ENCODE measurements around the gene LIN7B.
A peak's percentile ranks its signal among the peaks of the same experiment; 100 is the strongest.
"Not testable (repeated sequence)": the region's sequence is repeated elsewhere in the genome, so short reads cannot be mapped to it uniquely, and the experiment has no call there.

LIN7B gene

DNA sequence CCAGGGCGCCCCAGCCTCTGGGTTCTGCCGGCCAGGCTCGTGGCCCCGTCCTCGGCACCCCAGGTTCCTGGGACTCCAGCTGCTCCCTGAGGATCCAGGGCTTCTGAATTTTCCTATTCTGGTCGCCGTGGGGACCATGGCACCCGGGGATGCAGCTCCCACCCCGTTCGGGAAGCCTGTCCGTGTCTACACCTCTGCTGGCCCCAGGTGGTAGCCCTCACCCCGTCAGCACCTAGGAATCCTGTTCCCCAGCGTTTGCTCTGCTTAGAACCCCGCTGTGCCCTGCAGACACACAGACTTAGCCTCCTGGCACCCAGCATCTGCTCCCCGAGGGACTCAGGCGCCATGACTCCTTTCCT, 6.1 kb downstream of the LIN7B start:
- DNase-seq (ENCODE audit: low read depth): no peak
- TF ChIP-seq, protein P1, sequence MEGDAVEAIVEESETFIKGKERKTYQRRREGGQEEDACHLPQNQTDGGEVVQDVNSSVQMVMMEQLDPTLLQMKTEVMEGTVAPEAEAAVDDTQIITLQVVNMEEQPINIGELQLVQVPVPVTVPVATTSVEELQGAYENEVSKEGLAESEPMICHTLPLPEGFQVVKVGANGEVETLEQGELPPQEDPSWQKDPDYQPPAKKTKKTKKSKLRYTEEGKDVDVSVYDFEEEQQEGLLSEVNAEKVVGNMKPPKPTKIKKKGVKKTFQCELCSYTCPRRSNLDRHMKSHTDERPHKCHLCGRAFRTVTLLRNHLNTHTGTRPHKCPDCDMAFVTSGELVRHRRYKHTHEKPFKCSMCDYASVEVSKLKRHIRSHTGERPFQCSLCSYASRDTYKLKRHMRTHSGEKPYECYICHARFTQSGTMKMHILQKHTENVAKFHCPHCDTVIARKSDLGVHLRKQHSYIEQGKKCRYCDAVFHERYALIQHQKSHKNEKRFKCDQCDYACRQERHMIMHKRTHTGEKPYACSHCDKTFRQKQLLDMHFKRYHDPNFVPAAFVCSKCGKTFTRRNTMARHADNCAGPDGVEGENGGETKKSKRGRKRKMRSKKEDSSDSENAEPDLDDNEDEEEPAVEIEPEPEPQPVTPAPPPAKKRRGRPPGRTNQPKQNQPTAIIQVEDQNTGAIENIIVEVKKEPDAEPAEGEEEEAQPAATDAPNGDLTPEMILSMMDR (IDR thresholded peaks at IDR 0.05; ENCODE audit: control insufficient read depth, extremely low read depth, insufficient read depth): no peak

DNA sequence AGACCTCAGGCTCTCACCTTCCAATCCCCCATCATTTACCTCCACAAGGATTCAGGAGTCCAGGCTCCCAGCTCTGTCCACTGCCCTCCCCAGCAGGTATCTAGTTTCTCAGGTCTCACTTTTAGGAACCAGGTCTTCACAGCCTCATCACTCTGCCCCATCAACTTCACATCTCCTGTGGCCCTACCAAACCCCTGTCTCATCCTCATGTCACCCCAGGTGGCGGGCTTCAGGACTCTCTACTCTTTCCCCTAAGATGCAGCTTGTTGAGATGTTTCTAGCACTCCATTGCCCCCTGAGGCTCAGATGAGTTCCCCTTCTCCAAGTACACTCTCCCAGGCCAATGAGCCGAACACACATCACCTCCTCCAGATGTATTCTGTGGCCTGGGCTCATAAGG, 6.7 kb downstream of the LIN7B start:
- DNase-seq (ENCODE audit: low read depth): no peak
- H3K4me3 ChIP-seq (ENCODE audit: low read depth, low read length): no peak overlapping the region
- TF ChIP-seq, protein P1 (IDR thresholded peaks at IDR 0.05; ENCODE audit: control insufficient read depth, extremely low read depth, insufficient read depth): no peak

More for the DNA sequence above, 6.1 kb downstream of the LIN7B start:
- no peak overlapping the region for H3K4me3 ChIP-seq (ENCODE audit: low read depth, low read length)

DNA sequence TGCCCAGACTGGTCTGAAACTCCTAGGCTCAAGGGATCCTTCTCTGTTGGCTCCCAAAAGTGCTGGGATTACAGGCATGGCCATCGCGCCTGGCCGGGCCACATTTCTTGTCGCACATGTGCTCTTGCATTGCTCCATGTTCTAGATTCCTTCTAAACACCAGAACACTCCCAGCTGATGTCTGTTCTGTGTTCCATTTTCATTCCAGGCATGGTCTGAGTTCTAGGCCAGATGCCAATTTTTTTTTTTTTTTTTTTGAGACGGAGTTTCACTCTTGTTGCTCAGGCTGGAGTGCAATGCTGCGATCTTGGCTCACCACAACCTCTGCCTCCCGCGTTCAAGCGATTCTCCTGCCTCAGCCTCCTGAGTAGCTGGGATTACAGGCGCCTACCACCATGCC, 7.7 kb downstream of the LIN7B start:
- not testable (repeated sequence) for DNase-seq (ENCODE audit: low read depth); H3K4me3 ChIP-seq (ENCODE audit: low read depth, low read length)

DNA sequence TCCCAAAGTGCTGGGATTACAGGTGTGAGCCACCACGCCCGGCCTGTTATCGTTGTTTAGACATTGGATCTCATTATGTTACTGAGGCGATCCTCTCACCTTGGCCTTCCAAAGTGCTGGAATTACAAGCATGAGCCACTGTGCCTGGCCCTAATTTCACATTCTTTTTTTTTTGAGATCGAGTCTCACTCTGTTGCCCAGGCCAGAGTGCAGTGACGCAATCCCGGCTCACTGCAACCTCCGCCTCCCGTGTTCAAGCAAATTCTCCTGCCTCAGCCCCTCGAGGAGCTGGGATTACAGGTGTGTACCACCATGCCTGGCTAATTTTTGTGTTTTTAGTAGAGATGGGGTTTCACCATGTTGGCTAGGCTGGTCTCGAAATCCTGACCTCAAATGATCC, 9.1 kb downstream of the LIN7B start:
- not testable (repeated sequence) for H3K4me3 ChIP-seq (ENCODE audit: low read depth, low read length); DNase-seq (ENCODE audit: low read depth)

DNA sequence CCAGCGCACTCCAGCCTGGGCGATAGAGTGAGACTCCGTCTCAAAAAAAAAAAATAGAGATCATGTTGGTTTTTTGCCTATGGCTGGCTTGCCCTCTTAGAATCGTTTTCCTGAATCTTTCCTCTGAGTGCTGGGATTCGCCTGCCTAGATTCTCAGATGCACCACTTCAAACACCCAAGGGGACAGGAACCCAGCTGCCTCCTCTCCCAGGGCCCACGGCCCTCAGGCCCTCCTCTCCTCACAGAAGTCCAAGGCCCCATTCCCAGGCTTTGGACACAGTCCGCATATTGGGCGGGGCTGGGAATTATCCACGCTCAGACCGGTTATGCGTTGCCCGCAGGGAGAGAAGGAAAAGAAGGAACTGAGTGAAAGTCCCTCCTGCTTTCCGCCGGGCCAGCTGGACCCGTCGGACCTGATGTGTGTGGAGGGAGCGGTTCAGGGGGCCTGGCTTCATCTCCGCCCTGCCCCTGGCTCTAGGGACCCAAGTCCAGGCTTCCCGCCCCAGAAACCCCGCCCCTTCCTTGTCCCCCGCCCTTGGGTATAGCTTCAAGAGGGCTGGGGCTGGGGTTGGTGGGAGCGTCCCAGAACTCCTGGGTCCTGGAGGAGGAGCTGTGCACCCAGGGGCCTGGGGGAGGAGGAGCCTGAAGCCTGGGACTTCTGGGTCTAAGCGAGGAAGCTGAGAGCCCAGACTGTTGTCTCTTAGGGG, 11.0 kb downstream of the LIN7B start:
- no peak overlapping the region for H3K4me3 ChIP-seq (ENCODE audit: low read depth, low read length)
- DNase-seq (ENCODE audit: low read depth): no peak
- TF ChIP-seq, protein P1 (IDR thresholded peaks at IDR 0.05; ENCODE audit: control insufficient read depth, extremely low read depth, insufficient read depth): no peak

DNA sequence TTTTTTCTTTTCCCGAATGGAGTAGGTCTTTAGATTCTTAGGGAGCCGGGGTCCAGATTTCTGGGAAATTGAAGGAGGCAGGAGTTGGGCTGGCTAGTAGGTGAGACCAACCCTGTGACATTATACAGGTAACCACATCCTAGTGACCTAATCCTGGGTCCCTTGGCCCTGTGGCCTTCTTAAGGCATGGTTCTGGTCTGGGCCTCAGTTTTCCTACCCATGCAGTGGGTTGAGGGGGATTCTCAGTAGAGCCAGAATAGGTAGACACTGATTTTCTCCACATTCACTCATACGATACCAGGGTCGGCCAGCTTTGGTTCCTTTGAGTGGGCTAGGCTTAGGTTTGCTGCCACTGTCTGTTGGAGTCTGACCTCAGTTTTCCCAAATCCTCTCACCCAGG, 12.4 kb downstream of the LIN7B start:
- TF ChIP-seq, protein P1 (IDR thresholded peaks at IDR 0.05; ENCODE audit: control insufficient read depth, extremely low read depth, insufficient read depth): no peak
- no peak overlapping the region for H3K4me3 ChIP-seq (ENCODE audit: low read depth, low read length)
- DNase-seq (ENCODE audit: low read depth): no peak

DNA sequence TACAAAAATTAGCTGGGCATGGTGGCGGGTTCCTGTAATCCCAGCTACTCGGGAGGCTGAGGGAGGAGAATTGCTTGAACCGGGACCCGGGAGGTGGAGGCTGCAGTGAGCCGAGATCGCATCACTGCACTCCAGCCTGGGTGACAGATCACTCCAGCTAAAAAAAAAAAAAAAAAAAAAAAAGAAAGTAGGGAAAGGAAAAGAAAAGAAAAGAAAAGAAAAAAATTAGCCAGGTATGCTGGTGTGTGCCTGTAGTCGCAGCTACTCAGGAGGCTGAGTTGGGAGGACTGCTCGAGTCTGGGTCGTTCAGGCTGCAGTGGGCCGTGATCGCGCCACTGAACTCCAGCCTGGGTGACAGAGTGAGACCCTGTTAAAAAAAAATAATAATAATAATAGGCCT, 13.1 kb downstream of the LIN7B start:
- not testable (repeated sequence) for DNase-seq (ENCODE audit: low read depth); H3K4me3 ChIP-seq (ENCODE audit: low read depth, low read length)

DNA sequence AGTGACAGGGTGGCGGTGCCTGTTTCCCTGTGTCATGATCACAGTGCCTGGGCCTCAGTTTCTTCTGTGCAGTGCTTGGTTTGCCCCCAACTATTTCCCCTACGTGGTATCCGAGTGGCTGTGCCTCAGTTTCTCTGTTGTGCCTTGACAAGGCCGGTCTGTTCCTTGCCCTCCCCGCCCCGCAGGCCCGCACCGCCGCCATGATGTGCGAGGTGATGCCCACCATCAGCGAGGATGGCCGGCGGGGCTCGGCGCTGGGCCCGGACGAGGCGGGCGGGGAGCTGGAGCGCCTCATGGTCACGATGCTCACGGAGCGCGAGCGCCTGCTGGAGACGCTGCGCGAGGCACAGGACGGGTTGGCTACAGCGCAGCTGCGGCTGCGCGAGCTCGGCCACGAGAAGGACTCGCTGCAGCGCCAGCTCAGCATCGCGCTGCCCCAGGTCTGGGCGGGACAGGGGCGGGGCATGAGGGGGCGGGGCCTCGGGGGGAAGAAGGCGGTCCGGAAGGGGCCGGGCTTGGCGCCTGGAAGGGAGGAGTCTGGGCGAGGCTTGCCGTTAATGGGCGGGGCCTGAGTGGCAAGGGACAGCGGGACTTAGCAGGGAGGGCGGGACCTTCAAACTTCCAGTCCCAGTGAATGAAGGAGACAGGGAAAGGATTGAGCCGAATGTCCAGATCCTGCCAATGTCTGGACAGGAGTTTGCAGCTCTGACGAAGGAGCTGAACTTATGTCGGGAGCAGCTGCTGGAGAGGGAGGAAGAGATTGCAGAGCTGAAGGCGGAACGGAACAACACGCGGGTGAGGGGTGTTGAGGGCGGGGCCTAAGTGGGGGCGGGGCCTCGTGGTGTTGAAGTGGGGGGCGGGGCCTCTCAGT, 13.7 kb downstream of the LIN7B start:
- TF ChIP-seq, protein P1 (IDR thresholded peaks at IDR 0.05; ENCODE audit: control insufficient read depth, extremely low read depth, insufficient read depth): no peak
- peak; percentile 65 for DNase-seq (ENCODE audit: low read depth)
- H3K4me3 ChIP-seq (ENCODE audit: low read depth, low read length): peak overlapping the region; percentile 54

All from LNCaP clone FGC (cell line).